HG02885 (cell line): ENCODE data around the gene GFI1B.
"Not testable (repeated sequence)": the region's sequence is repeated elsewhere in the genome, so short reads cannot be mapped to it uniquely, and the experiment has no call there.

Source experiments
- ATAC-seq: cut with Tn5 transposase; IDR thresholded peaks from one replicate; pipeline ENCODE4 v1.9.1; 2021; ENCODE audit warnings: mild to moderate bottlenecking; ENCODE audit not compliant: unreplicated experiment, poor library complexity

Gene GFI1B

DNA sequence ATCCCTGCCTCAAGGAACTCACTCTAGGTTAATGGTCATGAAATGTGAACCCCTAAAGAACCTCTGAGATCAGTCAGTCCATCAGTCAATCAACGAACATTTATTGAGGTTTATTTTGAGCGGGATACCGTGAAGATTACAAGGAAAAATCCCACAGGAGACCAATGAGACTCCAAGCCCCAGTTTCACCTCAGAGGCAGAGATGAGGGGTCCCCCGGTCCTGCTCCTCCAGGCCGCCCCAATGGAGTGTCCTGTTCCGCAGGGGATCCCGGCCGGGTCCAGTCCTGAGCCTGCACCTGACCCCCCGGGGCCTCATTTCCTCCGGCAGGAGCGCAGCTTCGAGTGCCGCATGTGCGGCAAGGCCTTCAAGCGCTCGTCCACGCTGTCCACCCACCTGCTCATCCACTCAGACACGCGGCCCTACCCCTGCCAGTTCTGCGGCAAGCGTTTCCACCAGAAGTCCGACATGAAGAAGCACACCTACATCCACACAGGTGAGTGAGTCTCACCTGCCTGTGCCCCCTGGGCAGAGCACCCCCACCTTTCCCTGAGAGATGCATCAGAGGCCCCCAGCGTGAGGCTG, 11.0 kb downstream of the GFI1B start:
- no peak for ATAC-seq

DNA sequence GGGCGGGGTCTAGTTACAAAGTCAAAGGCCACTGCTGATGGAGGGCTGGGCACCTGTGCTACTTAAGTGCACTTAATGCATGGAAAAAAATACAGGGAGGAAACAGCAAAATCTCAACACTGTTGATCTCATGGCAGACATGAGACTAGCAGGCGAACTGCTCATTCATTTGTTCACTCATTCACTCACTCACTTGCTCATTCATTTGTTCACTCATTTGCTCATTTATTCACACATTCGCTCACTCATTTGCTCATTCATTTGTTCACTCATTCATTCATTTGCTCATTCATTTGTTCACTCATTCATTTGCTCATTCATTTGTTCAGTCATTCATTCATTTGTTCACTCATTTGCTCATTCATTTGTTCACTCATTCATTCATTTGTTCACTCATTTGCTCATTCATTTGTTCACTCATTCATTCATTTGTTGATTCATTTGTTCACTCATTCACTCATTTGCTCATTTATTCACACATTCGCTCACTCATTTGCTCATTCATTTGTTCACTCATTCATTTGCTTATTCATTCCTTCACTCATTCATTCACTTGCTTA, 11.6 kb downstream of the GFI1B start:
- not testable (repeated sequence) for ATAC-seq

DNA sequence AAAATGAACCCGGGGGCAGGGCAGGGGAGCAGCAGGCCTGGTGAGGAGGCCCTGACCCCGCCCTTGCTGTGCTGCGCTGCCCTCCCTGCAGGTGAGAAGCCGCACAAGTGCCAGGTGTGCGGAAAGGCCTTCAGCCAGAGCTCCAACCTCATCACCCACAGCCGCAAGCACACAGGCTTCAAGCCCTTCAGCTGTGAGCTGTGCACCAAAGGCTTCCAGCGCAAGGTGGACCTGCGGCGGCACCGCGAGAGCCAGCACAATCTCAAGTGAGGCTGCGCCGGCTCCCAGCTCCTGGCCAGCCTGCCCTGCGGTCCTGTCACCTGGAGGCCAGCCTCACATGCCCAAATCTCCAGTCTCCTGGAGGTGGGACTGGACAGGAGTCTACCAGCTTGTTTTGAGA, 12.3 kb downstream of the GFI1B start:
- no peak for ATAC-seq

DNA sequence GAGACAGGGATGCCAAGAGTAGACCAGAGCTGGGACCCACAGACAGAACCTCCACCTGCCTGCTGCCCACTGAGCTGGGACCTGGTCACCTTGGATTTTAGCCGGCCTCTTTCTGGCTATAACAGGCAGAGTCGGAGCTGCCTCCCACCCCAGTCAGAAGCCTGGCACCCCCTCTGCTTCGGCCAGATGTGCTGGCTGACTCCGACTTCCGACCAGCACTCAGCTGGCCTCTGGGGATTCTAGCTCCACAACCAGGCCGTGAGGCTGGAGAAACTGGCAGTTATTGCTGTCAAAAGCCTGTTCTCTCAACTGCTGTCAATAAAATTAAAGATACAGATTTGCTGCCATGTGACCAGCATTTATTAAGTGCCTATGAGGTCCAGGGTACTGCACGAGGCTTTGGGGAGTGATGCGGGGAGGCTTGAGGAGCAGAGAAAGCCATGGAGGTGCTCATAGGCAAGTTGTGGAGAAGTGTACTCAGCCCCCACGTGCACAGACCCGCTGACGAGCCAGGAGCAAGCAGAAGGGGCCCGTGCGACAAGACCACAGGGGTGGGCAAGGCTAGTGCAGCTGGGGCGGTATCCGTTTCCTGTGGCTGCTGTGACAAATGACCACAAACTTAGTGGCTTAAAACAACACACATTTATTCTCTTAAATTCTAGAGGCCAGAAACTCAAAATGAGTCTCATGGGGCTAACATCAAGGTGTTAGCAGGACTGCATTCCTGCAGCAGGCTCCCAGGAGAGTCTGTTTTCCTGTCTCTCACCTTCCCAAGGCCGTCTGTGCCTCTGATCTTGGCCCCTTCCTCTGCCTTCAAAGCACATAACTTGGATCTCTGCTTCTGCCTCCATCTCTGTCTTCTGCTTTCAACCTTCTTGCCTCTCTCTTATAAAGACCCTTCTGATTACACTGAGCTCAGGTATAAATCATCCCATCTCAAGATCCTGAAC, 13.1 kb downstream of the GFI1B start:
- no peak for ATAC-seq

DNA sequence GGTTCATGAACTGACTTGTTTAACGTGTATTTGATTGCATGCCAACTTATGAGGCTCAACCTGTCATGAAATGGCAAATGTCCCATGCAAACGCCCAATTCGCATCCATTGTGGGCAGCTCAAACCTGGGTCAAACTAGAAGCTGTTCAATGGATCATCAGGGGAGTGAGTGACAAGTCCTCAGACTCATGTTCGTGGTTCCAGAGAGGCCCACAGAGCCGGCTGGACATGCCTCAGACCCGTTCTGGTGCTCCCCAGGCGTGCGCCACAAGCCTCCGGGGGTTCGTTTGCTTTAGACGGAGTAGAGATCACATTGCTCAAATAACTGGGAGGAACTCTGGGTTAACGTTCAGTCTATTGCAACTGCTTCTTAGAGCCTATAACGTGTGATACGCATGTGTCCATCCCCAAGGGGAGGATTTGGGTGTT, 15.0 kb downstream of the GFI1B start:
- no peak for ATAC-seq

DNA sequence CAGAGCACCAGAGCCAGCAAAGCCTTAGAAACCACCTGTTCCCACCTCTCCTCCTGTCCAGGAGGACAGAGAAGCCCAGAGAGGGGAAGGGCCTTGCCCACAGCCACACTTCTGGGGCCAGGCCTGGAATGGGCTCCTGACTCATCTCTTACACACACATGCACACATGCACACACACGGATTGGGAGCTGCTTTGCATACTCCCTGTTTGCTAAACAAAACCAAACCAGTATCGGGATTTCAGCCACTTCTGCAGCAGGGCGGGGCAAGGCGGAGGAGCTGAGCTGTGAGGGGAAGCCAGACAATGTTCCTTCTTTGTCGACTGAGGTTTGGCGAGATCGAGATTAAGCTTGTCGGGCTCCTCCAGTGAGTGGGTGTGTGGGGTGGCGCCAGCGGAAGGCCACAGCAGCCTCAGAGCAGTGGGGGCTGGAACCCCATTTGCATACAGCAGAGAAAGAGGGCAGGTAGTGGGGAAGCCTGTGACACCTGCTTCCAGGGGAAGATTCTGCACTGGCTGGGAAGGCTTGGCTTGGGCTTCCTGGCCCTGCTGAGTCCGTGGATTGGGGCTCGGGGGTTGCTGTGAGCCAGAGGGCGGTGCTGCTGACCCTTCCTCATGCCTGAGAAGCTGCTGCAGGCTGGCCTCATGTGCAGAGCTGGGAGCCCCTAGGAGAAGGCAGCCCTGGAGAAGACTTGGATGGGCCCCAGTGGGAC, 16.1 kb downstream of the GFI1B start:
- peak; percentile 74 for ATAC-seq

DNA sequence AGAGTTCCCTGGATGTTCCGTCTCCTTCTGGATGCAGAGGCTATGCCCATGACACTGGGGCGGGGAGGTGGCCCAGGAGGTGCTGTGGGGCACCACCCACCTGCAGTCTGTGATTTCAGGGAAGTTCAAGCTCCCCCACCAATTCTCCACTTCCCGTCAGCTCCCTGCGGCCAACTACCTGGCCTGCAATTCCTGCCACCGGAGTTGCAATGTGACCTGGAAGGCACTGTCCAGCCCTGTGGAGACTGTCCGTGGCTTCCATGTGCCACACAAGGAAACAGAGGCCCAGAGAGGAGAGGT, 16.6 kb downstream of the GFI1B start:
- no peak for ATAC-seq

DNA sequence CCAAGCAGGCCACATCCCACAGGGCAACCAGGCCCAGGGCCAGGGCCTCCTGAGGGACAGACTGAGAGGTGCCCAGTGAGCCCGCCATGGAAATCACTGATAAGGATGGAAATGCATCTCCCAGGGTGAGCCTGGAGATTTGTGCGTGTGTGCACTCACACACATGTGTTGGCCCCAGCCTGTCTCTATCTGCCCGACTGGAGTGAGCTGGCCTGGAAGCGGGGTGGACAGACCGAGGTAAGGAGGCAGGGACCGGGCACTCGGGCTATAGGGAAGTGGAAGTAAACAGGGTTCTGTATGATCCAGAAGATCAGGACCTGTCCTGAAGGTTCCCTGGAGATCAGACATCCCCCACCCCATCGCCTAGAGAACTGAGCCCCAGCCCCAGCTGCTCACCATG, 17.4 kb downstream of the GFI1B start:
- no peak for ATAC-seq

DNA sequence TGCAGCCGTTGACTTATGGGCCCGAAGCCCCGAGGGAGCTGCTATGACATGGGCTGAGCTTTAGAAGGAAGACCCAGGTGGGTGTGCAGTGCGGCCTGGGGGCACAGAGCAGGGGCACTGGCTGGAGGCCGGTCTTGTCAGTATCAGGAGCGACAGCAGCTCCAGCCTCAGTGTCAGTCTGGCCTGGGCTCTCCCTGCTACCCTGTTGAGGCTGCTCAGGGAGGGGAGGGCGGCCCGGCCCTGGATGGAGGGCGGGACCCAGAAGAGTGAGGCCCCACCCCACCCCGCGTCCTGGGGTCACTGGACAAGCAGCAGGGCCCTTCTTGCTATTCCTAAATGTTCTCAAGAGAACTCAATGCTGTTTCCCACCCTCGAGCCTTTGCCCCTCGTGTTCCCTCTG, 18.0 kb downstream of the GFI1B start:
- ATAC-seq, result no peak

DNA sequence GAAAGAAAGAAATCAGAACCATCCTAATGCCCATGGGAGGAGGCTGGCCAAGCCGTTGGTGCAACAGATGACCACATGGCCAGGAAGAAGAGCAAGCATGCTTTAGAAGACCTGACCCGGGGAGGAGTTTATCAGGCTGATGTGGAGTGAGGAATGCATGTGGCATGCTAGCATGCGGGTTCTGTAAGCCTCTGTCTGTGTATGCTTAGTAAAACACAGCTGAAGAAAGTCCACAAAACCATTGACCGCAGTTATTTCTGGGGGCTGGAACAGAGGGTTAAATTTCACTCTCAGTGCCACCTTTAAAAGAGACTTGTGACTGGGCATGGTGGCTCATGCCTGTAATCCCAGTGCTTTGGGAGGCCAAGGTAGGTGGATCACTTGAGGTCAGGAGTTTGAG, 19.1 kb downstream of the GFI1B start:
- ATAC-seq, result no peak

DNA sequence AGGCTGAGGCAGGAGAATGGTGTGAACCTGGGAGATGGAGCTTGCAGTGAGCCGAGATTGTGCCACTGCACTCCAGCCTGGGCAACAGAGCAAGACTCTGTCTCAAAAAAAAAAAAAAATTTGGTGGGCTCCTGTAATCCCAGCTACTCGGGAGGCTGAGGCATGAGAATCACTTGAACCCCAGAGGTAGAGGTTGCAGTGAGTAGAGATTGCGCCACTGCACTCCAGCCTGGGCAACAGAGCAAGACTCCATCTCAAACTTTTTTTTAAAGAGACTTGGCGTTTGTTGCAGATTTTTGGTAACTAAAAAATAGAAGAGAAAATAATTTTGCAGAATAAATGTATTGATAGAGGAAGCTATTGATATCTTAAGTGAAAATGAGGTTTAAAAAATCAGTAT, 19.7 kb downstream of the GFI1B start:
- ATAC-seq, result not testable (repeated sequence)

DNA sequence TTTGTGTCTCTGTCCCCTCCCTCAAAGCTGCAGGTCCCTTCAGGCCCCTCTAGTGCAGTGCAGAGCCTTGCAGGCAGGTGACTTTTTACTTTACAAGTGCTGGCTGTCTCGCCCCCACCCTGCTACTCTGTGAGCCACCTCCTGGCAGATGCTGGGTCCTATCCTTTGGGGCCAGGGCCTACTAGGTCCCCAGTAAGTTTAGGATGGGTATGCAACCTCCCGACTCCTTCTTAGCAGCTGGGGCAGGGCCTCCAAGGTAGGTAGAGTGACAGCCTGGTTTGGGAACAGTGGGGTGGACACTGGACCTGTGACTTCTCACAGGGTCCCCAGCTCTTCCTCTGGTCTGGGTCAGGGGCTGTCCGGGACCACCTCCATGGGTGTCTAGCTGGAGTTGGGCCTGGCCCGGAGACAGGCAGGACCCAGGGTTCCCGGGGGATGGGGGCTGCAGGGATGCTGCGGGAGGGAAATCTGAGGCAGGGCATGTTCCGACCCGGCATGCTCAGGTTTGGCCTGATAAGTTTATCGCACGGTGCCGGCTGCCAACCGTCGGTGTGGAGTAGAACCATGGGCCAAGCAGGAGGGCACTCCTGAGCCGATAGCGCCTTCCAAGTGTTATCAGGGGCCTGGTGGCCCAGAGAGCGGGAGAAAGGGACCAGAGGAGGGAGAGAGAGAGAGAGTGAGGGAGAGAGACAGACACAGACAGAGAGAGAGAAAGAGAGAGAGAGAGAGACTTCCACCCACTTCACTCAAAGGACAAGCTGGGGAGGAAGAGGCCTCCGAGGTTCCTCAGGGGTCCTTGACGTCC, 20.5 kb downstream of the GFI1B start:
- no peak for ATAC-seq

DNA sequence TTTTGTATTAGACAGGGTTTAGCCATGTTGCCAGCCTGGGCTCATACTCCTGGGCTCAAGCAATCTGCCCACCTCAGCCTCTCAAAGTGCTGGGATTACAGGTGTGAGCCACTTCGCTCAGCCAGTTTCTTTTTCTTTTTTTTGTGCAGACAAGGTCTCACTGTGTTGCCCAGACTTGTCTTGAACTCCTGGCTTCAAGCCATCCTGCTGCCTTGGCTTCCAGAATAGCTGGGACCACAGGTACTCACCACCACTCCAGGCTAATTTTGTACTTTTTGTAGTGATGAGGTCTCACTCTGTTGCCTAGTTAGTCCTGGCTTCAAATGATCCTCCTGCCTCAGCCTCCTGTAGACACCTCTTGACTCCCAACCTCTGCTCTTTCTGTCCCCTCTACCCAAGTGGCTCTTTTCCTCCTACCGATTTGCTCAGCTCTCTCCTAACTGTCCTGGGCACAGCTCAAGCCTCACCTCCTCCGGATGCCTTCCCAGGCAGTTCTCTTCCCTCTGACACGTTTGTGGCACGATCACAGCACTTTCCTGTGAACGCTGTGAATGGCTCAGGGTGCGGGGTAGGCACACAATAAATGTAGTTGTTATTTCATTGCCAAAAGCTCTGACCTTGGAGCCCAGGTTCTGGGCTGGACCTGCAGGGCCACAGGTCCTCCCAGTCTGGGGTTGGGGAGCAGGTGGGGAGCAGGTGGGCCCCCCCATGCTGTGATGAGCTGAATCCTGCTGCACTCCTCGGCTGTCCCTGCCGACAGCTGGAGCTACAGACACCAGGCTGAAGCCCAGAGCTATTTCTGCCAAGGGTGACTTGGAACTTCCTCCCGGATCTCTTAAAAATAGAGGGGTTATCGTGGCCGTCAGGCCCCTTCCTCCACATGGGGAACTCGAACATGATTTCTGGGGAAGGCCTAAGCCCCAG, 23.9 kb downstream of the GFI1B start:
- no peak for ATAC-seq

DNA sequence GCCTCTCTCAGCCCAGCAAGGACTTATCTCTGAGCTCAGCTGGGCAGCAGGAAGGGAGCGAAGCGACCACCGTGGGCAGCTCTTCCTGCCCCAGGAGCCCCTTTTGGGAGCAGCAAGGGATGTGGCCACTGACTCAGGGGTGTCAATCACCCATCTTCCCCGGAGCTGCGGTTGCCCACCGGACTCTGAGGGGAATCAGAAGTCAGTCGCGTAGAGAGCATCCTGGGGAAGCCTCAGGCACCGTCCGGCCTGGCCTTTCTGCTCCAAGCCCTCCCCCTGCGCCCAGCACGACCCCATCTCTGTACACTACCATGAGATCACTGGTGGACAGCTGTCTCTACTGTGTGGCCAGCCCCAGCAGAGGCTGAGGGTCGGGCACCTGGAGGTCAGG, 24.6 kb downstream of the GFI1B start:
- ATAC-seq, result no peak

DNA sequence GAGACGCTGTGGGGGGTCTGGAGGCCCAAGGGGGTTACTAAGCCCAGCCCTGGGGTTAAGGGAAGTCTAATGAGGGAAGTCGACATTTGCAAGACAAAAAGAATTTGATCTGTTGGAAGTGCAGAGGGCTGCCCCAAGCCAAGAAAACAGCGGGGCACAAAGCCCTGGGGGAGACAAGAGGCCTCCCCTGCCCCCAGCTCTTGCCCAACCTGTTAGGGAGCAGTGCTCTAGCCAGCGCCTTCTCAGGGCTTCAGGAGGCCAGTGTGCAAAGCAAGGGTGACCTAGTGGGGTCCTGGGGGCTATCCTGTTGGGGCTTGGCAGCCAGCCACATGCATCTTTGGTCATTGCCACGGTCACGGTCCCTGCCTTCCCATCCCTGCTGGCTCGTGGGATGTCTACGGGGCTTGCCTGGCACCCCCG, 25.2 kb downstream of the GFI1B start:
- ATAC-seq, result no peak

DNA sequence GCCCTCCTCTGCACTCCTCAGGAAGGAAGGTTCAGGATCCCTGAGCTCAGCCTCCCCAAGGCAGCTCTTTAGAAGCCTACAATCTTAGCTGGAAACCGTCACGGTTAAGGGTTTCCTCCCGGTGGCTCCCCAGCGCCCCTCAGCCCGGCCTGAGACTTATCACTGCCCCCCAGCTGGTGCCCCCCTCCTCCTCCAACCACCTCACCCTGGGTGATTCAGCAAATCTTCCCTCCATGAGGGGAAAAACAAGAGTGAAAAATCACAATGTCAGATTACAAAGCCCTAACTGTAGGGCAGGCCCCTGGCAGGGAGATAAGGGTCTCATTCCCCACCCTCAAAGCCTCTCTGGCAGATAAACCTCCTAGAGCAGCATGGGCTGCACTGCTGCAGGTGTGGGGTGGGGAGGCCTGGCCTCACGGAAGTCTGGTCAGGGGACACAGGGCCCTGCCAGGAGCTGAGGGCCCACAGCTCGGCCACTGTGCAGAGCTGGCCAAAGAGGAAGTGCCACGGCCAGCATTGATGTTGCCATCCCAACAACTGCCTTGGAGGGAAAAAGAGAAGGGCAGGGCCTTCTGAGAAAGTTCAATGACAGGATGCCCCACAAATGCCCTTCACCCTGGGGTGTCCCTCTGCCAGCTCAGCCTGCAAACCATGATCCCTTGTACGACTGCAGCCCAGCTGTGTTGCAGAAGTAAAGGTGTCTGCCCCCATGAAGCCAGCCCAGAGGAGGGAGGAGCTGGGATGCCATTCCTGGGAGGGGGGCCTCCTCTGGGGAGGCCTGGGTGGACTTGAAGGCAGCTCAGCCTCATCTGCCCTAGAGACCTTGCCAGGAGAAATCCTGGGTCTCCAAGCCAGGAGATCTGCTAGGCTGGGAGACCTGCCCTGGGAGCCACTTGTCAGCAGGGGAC, 25.9 kb downstream of the GFI1B start:
- no peak for ATAC-seq

DNA sequence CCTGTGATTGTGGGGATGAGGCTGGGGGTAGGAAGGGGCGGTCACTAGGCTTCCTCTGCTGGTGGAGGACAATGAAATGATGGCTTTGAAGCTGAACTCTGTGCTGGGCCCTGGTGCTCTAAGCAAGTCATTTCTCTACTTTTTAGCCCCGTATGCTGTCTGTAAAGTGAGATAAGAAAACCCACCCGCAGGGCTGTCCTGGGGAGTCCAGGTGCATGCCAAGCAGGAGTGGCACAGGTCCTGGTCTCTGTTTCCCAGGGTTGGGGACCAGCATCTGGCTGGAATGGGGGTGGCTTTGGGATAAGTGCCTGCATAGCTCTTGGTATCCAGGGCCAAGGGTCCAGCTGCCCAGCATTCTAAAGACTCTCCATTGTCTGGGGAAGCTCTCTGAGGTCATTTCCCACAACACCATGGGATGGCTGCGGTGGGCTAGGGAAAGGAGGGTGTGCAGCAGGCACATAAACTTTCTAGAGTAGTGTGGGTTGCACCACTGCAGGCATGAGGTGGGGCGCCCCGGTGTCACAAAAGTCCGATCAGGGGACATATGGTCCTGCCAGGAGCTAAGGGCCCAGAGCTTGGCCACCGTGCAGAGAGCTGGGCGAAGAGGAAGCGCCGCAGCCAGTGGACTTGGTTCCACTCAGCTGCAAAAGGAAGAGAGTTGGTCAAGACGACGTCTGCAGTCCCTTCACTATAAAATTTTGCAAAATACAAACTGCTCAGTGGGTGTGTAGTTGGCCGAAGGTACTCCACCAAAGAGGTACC, 26.7 kb downstream of the GFI1B start:
- ATAC-seq, result no peak

DNA sequence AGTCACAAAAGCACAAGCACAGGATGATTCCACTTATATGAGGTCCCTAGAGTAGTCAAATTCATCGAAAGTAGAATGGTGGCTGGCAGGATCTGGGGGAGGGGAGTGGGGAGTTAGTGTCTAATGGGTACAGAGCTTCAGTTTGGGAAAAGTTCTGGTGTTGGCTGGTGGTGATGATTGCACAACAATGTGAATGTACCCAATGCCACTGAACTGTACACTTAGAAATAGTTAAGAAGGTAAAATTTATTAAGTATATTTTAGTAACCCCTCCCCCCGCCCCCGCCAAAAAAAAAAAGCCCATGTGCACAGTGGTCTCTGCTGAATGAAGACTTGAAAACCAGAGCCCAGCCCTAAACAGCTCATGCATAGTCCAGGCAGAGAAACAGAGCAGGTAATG, 27.5 kb downstream of the GFI1B start:
- ATAC-seq, result no peak
